HG02623 (cell line): Measurements from ENCODE around the gene PLEKHG5.
"Not testable (repeated sequence)": the region's sequence is repeated elsewhere in the genome, so short reads cannot be mapped to it uniquely, and the experiment has no call there.

Source experiments
- ATAC-seq: cut with Tn5 transposase; IDR thresholded peaks from one replicate; pipeline ENCODE4 v1.9.1; 2021; ENCODE audit warnings: moderate library complexity; ENCODE audit not compliant: unreplicated experiment

Gene PLEKHG5

DNA sequence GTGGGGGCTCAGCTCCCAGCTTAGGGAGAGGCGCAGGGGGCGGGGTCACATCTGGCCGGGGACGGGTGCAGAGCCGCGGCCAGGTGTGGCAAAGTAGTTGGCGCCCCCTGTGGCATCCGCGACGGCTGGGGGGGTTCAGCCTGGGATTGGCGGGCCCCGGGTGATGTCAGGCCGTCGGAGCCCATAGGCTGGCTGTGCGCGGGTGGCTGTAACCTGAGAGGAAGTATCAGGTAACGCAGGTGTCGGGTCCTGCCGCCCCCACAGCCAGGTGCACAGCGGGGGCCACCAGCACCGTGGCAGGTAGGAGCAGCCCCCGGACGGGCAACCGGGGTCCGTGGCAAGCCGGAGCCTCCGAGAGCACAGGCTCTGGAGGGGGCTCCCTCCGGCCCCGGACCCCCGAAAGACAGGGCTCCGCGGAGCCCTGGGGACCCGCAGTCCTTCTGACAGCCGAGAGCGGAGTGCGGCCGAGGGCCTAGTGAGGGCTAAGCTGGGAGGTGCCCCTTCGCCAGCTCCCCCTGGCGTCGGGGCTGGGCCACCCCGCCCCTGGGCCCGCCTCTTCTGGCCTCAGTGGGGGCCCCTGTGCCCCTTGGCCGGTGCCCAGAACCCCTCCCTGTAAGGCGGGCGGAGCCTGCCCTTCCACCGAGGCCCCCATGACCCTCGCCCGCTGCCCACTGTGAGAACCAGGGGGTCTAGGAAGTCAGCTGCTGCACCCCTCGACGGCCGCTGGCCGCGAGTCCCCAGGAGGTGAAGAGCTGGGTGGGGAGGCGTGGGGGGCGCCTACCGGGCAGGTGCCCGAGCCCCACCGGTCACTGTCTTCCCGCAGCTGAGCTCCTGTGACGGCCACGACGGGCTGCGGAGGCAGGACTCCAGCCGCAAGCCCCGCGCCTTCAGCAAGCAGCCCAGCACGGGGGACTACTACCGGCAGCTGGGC lies 43.4 kb downstream of the PLEKHG5 start:
- ATAC-seq, result no peak

DNA sequence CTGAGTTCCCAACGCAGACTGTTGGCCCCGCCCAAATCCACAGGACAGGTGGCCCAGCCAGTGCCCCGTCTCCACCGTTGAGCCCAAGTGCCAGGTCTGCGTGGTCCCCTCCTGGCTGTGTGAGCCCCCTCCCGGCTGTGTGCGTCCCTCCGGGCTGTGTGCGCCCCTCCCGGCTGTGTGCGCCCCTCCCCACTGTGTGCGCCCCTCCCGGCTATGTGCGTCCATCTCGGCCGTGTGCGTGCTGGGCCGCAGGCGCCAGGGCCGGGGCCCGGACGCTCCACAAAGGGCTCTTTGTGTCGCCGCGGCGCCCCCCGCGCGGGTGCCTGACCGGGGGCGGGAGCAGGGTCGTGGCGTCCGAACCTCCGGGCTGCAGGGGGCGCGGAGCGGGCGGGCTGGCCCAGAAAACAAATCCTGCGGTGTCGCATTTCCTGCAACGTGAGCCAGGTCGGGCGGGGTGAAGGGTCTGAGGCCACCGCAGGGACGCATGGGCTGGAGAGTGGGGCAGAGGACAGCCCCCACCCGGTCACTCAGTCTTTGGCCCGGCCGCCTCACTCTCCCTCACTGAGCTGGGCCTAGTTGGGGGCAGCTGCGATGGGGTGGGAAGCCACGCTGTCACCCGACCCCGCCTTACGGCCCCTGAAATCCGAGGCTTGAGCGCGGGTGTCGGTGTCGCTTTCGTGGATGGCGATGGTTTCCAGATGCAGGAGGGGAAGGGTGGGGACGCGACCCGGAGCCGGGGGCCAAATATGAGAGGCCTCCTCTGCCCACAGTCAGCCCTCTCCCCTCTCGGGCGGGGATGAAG lies 44.2 kb downstream of the PLEKHG5 start:
- no peak for ATAC-seq

DNA sequence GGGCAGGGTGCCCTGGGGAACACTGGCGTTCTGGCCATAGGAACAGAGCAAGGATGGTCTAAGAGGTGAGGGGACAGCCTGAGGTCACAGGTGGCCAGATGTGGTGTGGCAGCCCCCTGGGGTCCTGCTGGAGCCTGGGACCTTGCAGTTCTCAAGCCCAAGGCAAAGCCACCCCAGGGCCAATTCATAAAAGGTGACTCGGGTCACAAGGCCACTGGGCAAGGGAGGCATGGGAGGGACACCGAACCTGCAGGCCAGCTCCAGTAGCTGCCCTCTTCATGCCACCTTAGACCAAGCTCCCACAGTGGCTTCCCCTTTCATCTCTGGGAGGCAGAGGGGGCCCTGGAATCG lies 44.8 kb downstream of the PLEKHG5 start:
- ATAC-seq, result no peak

DNA sequence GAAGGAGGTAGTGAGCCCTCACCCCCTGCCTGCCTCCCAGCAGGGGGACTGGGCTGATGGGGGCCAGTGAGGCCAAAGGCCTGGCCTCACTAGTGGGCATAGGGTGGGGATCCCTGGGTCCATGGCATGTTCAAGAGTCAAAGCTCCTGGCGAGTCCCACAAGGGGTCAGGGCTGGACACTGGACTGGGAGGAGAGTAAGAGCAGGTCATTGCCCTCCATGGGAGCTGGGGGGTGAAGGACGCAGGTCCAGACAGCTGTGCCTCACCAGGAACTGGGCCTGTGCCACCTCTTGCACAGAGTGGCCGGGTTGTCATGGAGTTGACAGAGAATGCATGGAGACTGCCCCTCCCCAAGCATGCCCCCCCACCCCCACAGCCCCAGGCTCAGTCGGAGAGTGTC lies 45.5 kb downstream of the PLEKHG5 start:
- not testable (repeated sequence) for ATAC-seq

DNA sequence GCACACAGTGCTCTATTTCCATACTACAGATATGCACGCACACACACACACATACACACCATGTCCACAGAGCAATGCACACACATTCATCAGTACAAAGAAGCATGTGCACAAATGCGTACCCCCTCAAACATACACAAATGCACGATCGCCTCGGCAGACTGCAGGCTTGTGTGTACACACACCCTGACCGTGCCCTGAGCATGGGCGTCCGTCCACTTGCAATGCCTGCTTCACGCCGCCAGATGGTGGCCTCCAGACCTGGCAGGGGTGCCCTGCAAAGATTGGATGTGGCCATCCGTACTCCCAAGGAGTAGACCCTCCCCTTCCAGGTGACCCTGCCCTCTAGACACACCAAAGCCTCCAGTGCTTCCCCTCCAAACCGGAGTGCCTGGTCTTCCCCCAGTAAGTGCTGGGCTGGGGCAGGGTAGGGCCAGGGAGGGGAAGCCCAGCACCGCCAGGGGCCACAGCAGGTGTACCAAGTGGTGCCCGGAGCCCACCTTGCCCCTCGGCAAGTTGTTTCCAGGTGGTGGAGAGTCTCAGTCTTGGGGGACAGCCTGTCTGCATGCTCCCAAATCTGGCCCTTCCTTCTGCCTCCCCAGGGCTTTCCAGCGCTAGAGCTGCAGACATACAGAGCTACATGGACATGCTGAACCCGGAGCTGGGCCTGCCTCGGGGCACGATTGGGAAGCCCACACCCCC lies 46.3 kb downstream of the PLEKHG5 start:
- ATAC-seq, result no peak

DNA sequence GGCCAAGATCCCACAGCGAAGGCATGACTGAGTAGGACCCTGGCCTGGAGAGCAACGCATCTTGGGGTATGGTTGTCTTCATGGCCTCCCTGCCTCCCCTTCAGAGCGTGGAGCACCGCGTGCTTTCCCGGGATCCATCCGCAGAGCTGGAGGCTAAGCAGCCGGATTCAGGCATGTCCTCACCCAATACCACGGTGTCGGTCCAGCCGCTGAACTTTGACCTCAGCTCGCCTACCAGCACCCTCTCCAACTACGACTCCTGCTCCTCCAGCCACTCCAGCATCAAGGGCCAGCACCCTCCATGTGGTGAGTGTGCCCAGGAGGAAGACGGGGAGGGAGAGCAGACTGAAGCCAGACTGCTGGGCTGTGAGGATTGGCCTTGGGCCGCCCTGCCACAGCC lies 47.1 kb downstream of the PLEKHG5 start:
- no peak for ATAC-seq

DNA sequence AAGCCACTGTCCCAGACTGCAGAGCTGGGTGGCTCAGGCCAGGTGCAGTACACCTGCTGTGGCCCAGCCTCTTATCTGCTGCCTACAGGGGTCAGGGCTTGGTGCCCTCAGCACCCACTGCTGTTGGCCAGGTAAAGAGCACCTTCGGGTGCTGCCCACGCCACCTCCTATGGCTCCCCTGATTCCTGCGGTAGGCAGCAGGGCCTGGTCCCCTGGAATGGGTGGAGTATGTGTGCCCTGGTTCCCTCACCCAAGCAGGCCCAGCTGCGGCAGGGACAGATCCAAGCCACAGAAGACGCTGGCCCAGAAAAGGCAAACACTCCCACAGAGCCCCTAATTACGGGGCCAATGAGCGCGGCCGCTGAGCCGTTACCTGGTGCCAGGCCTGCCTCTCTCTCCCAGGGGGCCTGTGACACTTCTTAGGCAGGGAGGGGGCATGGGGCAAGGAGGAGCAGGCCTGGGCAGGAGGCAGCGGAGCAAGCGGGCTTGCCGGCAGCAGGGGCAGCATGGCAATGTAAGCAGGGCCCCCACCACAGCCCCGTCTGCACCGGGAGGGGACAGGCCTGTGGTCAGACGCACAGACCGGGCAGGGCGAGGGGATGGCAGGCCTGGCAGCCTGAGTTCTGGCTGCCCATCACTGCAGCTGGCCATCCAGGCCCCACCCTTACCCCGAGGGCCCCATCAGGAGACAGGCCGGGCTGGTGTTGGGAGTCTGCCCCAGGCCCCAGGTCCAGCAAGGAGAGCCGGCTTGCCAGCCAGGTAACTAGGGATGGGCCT lies 47.9 kb downstream of the PLEKHG5 start:
- no peak for ATAC-seq

DNA sequence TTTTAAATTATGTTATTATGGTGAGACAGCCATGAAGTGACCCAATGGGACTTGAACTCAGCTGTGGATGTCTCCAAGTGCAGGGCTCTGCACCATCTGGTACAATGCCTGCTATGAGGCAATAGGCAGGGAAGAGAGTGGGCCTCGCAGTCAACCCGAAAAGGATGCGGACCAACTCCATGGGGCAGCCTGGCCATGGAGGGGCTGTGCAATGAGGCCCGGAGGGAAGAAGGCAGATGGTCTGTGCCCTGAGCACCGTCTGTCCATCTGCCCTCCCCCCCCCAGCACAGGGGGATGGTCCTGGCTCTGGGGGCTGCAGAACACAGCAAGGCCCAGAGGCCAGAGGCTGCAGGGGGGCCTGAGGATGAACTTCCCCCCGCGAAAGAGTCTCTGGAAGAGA lies 49.9 kb downstream of the PLEKHG5 start:
- ATAC-seq, result no peak

DNA sequence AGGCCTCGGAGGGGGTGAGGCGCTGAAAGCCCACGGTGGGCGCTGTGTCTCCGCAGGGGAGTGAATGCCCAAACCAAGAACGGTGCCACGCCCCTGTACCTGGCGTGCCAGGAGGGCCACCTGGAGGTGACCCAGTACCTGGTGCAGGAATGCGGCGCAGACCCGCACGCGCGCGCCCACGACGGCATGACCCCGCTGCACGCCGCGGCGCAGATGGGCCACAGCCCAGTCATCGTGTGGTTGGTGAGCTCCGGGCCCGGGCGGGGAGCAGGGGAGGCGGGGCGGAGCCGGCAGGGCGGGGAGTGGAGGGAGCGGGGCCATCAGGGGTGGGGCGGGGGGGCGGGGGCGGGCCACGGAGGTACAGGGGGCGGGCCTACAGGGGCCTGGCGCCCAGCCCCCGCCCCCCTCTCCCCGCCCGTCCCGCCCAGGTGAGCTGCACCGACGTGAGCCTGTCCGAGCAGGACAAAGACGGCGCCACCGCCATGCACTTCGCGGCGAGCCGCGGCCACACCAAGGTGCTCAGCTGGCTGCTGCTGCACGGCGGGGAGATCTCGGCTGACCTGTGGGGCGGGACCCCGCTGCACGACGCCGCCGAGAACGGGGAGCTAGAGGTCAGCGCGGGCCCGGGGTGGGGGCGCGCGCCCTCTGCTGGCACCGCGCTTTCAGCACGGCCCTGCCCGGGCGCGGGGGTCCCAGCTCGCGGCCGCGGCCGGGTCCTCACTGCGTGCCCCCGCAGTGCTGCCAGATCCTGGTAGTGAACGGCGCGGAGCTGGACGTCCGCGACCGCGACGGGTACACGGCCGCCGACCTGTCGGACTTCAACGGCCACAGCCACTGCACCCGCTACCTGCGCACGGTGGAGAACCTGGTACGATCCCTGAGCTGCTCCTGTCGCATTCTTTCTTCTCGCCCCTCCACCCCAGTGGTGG lies 51.0 kb downstream of the PLEKHG5 start:
- no peak for ATAC-seq

DNA sequence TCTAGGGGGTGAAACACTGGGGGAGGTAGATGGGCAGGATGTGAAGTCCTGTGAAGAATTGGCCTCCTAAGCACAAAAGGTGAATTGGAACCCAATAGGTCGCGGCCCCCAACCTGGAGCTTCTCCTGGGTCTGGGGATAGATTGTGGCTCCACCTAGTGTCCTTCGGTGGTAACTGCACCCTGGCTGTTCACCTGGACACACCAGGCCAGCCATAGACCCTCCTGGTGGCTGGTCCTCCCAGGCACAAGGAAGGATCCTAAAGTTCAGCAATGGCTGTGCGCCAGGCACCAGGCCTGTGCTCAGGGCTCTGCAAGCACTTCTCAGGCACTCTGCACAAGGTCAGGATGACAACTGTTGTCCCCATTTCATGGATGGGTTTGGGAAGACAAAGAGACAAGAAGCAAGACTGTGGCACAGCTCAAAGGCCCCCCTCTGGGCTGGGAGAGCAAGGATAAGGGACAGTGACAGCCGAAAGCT lies 53.4 kb downstream of the PLEKHG5 start:
- no peak for ATAC-seq

DNA sequence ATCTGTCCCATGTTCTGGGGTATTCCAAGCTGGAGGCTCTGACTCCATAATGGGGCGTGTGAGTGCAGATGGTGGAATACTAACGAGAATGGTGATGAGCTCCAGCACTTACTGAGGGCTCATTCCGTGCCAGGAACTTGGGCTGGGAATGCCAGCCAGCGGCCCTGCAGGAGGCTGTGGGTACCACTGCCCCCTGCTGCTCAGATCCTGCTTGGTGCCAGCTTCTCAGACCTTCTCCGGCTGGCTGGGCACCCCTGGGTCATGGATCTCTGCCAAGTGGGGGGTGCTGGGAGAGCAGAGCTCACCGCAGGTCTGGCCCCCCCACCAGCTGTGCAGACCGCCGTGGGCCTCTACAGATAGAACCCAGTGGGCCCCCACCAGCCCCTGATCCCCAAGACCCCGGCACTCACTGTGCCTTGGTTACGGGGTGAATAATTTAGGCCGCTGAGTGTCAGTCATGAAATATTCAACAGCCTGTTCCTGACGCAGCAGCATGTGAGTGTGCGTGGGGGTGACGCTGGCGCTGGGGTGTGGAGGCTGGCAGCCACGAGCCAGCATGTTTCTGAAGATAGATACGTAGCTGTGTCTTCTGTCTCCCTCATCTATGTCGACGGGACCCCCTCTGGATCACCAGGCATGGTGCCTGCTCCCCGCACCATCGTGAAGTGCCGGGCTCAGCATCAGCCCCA lies 54.3 kb downstream of the PLEKHG5 start:
- not testable (repeated sequence) for ATAC-seq

DNA sequence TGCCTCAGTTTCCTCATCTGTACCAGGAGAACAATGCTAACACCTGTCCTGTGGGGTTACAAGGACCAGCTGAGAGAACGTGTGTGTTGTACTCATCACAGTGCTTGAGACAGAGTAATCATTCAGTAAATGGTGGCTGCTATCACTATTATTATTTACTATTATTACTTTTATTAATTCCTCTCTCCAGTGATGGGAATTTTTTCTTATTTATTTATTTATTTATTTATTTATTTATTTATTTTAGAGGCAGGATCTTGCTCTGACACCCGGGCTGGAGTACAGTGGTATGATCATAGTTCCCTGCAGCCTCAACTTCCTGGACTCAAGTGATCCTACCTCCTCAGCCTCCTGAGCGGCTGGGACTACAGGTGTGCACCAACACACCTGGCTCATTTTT lies 55.2 kb downstream of the PLEKHG5 start:
- ATAC-seq, result not testable (repeated sequence)

DNA sequence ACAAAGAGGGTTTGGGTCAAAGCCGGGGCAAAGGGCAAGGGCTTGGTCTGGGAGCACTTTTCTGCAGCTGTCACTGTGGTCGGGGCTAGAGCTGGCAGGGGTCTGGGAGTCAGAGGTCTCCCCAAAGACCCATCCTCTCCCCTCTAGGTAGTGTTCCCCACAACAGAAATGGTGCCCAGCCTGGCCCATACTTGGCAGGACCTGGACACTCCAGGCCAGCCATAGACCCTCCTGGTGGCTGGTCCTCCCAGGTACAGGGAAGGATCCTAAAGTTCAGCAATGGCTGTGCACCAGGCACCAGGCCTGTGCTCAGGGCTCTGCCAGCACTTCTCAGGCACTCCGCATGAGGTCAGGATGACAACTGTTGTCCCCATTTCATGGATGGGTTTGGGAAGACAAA lies 55.9 kb downstream of the PLEKHG5 start:
- ATAC-seq, result no peak

DNA sequence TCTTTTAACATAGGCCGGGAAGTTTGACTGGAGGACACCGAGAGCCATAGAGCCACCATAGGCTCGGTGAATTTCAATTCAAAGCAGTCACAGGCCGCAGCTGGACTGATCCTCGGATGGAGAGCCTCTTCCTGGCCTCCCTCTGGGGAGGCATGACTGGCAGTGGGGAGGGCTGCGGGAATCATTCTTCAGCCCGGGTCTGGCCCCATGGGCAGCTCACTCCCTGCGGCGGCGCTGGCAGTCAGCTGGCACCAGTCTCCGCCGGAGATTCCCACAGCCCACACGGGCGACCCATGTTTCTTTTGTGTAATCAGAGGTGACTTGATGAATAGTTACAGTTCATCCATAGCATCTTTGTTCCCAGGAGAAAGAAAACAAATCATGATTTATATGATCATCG lies 56.3 kb downstream of the PLEKHG5 start:
- ATAC-seq, result no peak

DNA sequence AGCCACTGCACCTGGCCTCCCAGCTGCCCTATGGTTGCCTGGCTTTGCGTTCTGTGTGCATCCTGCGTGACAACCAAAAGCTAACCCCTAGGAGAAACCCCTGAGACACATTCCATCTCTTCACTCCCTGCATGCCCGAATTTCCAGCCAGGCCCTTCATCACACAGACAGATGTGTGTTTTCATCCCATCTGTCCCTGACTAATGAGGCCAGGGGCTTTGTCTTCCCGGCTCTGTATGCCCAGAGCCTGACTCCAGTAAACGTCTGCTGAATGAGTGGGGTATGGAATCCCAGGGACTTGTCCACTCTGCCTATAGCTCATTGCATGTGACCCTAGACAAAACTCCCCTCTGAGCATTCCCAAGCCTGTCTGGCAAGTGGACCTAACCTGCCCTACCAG lies 57.3 kb downstream of the PLEKHG5 start:
- ATAC-seq, result no peak

DNA sequence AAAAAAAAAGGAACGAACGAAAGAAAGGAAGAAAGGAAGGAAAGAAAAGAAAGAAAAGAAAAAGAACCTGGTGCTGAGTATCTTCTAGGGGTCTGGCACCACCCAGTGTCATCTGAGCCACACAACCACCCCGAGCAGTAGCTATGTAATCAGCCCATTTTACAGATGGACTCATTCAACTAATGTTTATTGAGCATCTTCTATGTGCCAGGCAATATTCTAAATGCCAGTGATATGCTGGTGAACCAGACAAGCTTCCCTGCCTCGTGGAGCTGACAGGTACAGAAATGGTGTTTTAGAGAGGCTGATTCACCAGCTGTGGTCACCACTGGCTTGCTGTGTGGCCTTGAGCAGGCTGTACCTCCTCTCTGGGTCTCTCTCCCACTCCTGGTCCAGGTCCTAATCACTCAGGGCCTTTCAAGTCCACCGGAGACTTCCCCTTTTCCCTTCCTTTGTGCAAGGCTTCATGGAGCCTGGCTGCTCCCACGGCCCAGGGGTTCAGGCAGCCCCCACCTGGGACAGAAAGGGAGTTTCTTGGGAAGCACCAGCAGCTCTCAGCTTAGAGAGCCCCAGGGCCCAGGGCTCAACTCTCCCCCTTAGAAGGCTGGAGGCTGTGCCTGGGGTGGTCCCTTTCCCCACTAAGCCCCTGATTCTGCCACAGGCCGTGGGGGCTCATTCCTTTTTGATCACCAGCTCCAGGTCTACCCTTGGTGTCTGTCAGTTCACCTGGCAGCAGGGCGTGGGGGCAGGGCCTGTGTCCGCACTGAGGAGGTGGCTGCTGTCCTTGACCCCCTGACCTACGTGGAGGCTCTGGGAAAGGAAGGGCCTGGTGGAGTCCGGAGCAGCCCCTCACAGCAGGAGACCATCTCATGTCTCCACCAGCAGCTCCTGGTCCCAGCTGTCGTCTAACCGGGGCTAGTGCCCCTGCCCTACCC lies 59.6 kb downstream of the PLEKHG5 start:
- not testable (repeated sequence) for ATAC-seq

DNA sequence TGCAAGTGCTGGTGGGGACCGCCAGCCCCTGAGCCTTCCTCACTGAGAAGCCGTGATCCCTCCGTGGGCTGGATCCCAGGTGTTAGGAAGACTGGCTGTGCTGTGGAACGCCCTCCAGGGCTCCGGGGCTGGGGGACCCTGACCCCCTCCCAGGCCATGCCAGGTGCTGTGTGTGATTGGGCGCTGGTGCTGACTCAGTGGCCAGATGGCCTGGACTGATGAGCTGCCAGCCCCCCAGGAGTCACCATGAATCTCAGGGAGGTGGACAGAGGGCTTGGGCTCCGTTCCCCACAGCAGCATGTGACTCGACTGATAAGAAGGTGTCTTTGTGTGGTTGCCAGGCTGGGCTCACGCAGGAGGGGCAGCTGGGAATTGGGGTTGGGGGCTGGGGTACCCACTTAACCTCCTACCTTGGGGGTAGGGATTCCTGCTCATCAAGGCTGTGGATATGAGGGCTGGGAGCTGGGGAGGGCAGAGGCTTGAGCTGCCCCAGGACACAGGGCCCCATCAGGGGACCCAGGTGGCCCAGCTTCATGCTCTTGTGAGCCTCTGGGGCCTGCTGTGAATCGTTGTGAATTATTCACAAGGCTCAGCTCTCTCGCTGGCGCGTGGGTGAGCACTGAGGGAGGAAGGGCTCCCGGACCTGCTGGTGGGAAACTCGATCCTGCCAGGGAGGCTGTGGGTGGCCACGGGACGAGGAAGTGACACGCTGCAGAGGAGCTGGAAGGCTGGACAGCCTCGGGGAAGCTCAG lies 61.6 kb downstream of the PLEKHG5 start:
- ATAC-seq, result not testable (repeated sequence)
